ENCODE data around the gene NUBP2.

The NUBP2 gene

DNA sequence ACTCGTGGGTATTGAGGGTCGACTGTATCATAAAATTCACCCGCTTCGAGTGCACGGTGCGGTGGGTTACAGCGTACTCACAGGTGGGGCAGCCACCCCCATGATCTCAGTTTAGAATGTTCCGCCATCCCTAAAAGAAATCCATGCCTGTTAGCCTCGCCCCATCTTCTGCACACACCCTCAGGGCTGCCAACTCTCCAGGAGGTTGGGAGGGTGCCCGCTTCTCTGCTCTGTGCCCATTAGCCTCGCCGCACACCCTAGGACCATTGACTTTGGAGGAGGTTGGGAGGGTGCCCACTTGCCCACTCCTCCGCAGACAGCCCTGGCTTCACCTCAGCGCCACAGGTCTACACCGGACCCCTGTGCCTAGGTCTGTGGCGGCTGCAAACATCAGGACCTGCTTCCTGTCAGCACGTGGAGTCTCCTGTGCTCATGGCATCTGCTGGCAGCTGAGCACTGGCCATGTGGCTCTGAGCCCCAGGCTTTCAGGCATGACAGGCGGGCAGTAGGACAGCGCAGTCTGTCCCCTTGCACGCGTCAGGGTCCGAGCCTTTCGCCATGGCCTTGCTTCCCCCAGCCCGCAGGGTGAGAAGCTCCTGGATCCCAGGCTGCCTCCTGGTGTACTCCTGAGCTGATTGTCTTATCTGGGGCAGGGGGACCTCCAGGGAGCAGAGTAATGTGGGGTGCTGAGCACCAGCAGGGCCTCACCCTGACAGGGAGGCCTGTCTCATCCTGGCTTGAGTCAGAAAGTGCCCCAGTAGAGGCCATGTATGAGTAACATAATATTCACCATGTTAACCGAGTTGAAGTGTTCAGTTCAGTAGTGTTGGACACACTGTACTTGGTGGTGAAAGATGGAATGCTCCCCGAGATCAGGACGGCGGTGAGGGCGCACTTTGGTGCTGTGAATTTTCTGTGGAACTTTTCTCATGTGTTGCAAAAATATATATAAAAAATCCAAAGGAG is 33.3 kb upstream of the NUBP2 start:
- TF ChIP-seq, protein P1, sequence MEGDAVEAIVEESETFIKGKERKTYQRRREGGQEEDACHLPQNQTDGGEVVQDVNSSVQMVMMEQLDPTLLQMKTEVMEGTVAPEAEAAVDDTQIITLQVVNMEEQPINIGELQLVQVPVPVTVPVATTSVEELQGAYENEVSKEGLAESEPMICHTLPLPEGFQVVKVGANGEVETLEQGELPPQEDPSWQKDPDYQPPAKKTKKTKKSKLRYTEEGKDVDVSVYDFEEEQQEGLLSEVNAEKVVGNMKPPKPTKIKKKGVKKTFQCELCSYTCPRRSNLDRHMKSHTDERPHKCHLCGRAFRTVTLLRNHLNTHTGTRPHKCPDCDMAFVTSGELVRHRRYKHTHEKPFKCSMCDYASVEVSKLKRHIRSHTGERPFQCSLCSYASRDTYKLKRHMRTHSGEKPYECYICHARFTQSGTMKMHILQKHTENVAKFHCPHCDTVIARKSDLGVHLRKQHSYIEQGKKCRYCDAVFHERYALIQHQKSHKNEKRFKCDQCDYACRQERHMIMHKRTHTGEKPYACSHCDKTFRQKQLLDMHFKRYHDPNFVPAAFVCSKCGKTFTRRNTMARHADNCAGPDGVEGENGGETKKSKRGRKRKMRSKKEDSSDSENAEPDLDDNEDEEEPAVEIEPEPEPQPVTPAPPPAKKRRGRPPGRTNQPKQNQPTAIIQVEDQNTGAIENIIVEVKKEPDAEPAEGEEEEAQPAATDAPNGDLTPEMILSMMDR (IDR thresholded peaks at IDR 0.05; ENCODE audit: low read depth, low read length): no peak
- no peak for DNase-seq (ENCODE audit: extremely low read depth, low read depth)

DNA sequence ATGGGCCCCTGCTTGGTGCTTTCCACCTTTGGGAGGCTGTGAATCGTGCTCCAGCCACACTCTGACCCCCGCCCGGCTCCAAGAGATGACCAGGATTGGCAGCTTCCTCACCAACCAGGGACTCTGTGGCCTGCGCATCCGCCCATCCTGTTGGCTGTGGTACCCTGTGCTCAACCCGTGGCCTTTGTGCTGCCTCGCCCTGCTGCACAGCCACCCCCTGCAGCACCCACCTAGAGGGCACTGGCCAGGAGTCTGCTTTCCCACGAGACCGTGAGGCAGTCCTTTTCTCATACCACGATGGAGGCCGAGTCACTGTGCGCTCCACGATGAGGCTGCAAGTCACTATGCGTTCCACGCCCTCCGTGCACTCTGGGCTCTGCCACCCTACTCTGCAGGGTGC is 30.8 kb upstream of the NUBP2 start:
- no peak for DNase-seq (ENCODE audit: extremely low read depth, low read depth)
- TF ChIP-seq, protein P1 (IDR thresholded peaks at IDR 0.05; ENCODE audit: low read depth, low read length): no peak

DNA sequence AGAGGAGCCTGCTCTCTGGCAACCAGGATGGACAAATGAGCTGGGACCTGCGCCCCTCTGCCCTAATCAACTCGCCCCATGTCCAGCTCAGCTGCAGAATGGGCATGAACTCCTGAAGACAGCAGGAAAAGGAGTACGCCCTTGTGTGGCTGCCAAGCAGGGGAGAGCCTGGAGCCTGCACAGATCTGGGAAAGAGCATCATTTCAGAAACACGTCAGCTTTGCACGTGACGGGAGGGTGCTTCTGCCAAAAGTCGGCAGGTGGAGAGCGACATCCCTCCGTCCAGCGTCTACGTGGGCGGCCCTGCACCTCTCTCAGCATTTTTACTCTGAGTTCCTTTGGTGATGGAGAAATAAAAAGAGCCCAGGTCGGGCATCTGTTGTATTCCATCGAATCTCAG is 29.9 kb upstream of the NUBP2 start:
- TF ChIP-seq, protein P1 (IDR thresholded peaks at IDR 0.05; ENCODE audit: low read depth, low read length): no peak

DNA sequence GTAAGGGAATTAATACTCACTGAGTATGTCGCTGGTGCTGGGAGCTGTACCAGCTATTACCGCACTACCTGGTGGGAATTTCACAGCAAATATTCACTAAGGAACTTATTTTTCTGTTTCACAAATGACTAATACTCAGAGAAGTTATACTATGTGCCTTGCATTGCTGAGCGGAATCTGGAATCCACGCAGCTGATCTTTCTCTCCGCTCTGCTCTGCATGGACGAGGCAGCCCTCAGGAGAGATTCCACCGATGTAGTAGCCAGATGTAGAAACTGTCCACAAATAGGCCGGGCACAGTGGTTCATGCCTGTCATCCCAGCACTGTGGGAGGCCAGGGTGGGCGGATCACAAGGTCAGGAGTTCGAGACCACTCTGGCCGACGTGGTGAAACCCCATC is 28.6 kb upstream of the NUBP2 start:
- TF ChIP-seq, protein P1 (IDR thresholded peaks at IDR 0.05; ENCODE audit: low read depth, low read length): no peak

More for the DNA sequence above, 29.9 kb upstream of the NUBP2 start:
- DNase-seq (ENCODE audit: extremely low read depth, low read depth): no peak

DNA sequence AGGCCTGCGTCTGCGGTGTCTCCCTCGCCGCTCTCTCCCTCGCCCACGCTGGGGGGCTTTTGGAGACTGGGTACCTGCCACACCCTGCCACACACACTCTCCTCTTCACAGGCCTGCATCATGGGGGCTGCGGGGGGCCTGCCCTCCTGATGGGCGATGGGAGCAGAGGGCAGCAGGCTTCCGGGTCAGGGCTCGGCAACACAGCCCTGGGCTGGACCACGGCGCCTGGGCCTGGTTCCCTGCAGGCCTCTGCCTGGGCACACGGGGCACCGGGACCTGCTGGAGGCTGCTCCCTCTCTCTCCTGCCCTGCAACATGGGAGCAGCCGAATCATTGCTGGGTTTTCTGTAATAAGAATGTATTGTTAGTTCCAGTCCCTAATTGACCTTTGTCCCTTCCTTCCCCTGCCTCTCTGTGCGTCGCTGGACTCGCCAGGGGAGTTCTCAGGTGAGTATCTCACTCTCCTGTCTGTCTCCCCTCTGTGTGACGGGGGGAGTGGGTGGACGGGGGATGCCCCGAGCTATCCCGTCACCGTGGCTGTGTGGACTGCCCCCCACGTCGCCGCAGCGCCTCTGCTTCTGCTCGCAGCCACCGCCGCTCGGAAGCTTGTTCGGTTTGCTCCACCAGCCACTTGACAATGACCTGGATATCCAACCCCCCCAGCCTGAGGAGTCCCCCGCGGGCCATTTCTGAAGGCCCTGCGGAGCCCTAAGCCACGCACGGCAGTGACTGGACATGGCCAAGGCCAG is 24.9 kb upstream of the NUBP2 start:
- TF ChIP-seq, protein P1 (IDR thresholded peaks at IDR 0.05; ENCODE audit: low read depth, low read length): no peak
- DNase-seq (ENCODE audit: extremely low read depth, low read depth): no peak

More for the DNA sequence above, 28.6 kb upstream of the NUBP2 start:
- DNase-seq (ENCODE audit: extremely low read depth, low read depth): no peak

DNA sequence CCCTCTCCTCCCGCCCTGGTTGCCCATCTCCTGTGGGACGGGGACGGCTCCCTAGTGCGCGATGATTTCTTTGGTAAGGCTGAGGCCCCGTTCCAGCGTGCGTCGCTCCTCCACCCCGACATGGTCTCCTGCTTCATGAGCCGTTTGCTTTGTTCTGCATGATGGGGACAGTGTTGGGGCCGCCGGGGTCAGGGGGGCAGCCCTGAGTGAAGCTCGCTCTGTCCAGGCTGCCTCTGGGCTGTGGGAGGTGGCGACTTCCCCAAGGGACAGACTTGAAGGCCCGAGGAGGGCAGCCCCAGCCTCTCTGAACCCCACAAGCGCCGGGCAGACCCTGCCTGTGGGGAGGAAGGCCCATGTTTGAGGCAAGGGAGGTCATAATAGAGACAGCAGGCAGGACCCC is 23.8 kb upstream of the NUBP2 start:
- no peak for DNase-seq (ENCODE audit: extremely low read depth, low read depth)
- TF ChIP-seq, protein P1 (IDR thresholded peaks at IDR 0.05; ENCODE audit: low read depth, low read length): no peak

DNA sequence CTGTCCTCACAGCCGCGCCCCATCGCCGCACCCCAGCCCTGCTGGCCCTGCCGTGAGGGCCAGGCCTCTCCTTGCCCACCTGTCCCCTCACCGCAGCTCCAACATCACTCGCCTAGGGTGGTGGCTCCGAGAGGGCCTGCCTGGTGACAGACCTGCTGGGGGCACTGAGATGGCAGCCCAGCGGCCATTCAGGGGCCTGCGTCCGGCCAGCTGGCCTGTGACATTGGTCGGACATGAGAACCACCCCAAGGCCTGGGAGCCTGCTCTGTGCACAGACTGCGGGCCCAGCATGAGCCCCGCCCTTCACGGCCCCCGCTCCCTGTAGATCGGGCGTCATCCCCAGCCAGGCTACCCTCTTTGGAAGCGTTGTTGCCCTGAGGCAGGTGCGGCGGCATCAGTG is 23.2 kb upstream of the NUBP2 start:
- DNase-seq (ENCODE audit: extremely low read depth, low read depth): no peak
- TF ChIP-seq, protein P1 (IDR thresholded peaks at IDR 0.05; ENCODE audit: low read depth, low read length): no peak

Measured in AG09319 (cell line).